Neural progenitor cell (in vitro differentiated cells): ENCODE results near the gene COQ10B. TPM values are rescaled to one million over a fixed set of nuclear protein-coding genes. Genes with fewer than 3 reads are reported as not detected.

Experiments used
- DNase-seq: peaks from one replicate; pipeline ENCODE4 v3.0.0-alpha.2; 2016; ENCODE audit warnings: low spot score
- H2AFZ ChIP-seq: fragments of 200-600 bp; sonication (generic); replicated peaks from 2 replicates; pipeline ENCODE4 v1.6.1; 2016; ENCODE audit warnings: antibody characterized with exemption
- H3F3A ChIP-seq: fragments of 200-600 bp; sonication (generic); 2 replicates; pipeline ENCODE4 v1.6.1; 2016; ENCODE audit warnings: antibody characterized with exemption, low read depth
- H3K27ac ChIP-seq: fragments of 200-600 bp; sonication (generic); 2 replicates; pipeline ENCODE4 v1.5.1; 2016; ENCODE audit warnings: mild to moderate bottlenecking
- H3K27me3 ChIP-seq: fragments of 200-600 bp; sonication (generic); 2 replicates; pipeline ENCODE4 v1.6.1; 2016; ENCODE audit warnings: mild to moderate bottlenecking, moderate library complexity
- H3K36me3 ChIP-seq: fragments of 200-600 bp; sonication (generic); 2 replicates; pipeline ENCODE4 v1.5.1; 2016
- H3K4me1 ChIP-seq: fragments of 200-600 bp; sonication (generic); 2 replicates; pipeline ENCODE4 v1.6.1; 2016; ENCODE audit warnings: mixed run types
- H3K4me2 ChIP-seq: fragments of 200-600 bp; sonication (generic); 2 replicates; pipeline ENCODE4 v1.6.1; 2016
- H3K4me3 ChIP-seq: fragments of 200-600 bp; sonication (generic); 2 replicates; pipeline ENCODE4 v1.5.1; 2016
- H3K79me2 ChIP-seq: fragments of 200-600 bp; sonication (generic); 2 replicates; pipeline ENCODE4 v1.6.1; 2016; ENCODE audit warnings: low read depth
- H3K9ac ChIP-seq: fragments of 200-600 bp; sonication (generic); 2 replicates; pipeline ENCODE4 v1.6.1; 2016
- H3K9me3 ChIP-seq: fragments of 200-600 bp; sonication (generic); 2 replicates; pipeline ENCODE4 v1.5.1; 2016; ENCODE audit warnings: low read depth
- H4K20me1 ChIP-seq: fragments of 200-600 bp; sonication (generic); 2 replicates; pipeline ENCODE4 v1.6.1; 2016; ENCODE audit warnings: low read depth
- H3K27ac Mint-ChIP-seq: 3 replicates; pipeline ENCODE4 v1.8.0; 2021; ENCODE audit warnings: mixed read lengths
- H3K27me3 Mint-ChIP-seq: 2 replicates; pipeline ENCODE4 v1.8.0; 2022; ENCODE audit warnings: low read depth, mild to moderate bottlenecking, inconsistent platforms, moderate library complexity, mixed read lengths; ENCODE audit not compliant: insufficient read depth
- H3K36me3 Mint-ChIP-seq: 3 replicates; pipeline ENCODE4 v1.8.0; 2021; ENCODE audit warnings: mixed read lengths
- H3K4me1 Mint-ChIP-seq: 3 replicates; pipeline ENCODE4 v1.8.0; 2021; ENCODE audit warnings: mixed read lengths
- H3K4me3 Mint-ChIP-seq: 3 replicates; pipeline ENCODE4 v1.8.0; 2021; ENCODE audit warnings: mild to moderate bottlenecking, moderate library complexity, mixed read lengths
- H3K9me3 Mint-ChIP-seq: 3 replicates; pipeline ENCODE4 v1.8.0; 2020; ENCODE audit warnings: mixed read lengths
- EZH2 ChIP-seq: fragments of 200-600 bp; sonication (generic); IDR thresholded peaks from 2 replicates; pipeline ENCODE4 v1.6.1; 2017; ENCODE audit warnings: antibody characterized with exemption, mild to moderate bottlenecking, moderate library complexity
- EZH2phosphoT487 ChIP-seq: fragments of 200-600 bp; sonication (generic); IDR thresholded peaks from 2 replicates; pipeline ENCODE4 v1.6.1; 2017; ENCODE audit warnings: antibody characterized with exemption
- total RNA-seq: library from RNA; depleted of rRNA; stranded (reverse); fragments of >200 nt; gene quantifications from 2 replicates; pipeline ENCODE4 v1.2.3, GENCODE V29; 2015; ENCODE audit warnings: low replicate concordance
- TF ChIP-seq, protein P1 (sequence below): fragments of 200-600 bp; sonication (generic); IDR thresholded peaks from 2 replicates; pipeline ENCODE4 v1.5.1; 2017; ENCODE audit warnings: antibody characterized with exemption, mild to moderate bottlenecking

Gene COQ10B
- total RNA-seq, 1 donor from 2014 or later = 20.1 TPM

DNA sequence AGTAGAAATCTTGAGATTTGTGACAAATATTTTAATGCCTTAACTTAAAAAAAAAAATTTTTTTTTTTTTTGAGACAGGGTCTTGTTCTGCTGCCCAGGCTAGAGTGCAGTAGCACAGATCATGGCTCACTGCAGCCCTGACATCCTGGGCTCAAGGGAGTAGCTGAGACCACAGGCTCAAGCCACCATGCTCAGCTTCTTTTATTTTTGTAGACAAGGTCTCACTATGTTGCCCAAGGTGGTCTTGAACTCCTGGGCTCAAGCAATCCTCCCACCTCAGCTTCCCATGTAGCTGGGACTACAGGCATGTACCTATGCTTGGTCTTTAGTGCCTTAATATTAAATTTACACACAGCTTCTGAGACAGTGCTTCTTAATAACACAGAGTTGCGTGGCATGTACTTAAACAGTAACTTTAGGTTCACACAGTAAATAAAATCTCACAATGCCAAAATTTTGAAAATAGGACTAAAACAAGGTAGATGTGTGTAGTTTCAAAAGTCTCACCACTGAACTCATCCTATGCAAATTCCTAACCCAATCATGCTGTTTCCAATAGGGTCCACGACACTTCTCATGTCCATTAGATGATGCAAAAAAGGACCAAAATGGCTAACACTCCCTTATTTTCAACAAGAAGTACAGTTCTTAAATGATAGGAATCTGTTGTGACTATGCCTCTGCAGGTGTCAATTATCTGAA, 42.2 kb downstream of the COQ10B start:
- peaks cover 92% of the 10 kb centered on the region for H3K79me2 ChIP-seq
- no peak overlapping the region for H3K27ac ChIP-seq
- H3K4me1 ChIP-seq = peaks cover 21% of the 10 kb centered on the region
- H3K36me3 ChIP-seq = peaks cover 54% of the 10 kb centered on the region
- H3F3A ChIP-seq = peaks cover 46% of the 10 kb centered on the region
- H3K4me1 Mint-ChIP-seq = peaks cover 27% of the 10 kb centered on the region
- H3K9me3 Mint-ChIP-seq = no peaks in the 10 kb centered on the region
- peaks cover 41% of the 10 kb centered on the region for H3K36me3 Mint-ChIP-seq
- H3K27me3 Mint-ChIP-seq = no peaks in the 10 kb centered on the region
- no peak overlapping the region for H3K9ac ChIP-seq
- H3K27ac Mint-ChIP-seq = no peak overlapping the region
- DNase-seq = no peak
- no peak for TF ChIP-seq EZH2
- TF ChIP-seq EZH2phosphoT487 = no peak
- TF ChIP-seq, protein P1, sequence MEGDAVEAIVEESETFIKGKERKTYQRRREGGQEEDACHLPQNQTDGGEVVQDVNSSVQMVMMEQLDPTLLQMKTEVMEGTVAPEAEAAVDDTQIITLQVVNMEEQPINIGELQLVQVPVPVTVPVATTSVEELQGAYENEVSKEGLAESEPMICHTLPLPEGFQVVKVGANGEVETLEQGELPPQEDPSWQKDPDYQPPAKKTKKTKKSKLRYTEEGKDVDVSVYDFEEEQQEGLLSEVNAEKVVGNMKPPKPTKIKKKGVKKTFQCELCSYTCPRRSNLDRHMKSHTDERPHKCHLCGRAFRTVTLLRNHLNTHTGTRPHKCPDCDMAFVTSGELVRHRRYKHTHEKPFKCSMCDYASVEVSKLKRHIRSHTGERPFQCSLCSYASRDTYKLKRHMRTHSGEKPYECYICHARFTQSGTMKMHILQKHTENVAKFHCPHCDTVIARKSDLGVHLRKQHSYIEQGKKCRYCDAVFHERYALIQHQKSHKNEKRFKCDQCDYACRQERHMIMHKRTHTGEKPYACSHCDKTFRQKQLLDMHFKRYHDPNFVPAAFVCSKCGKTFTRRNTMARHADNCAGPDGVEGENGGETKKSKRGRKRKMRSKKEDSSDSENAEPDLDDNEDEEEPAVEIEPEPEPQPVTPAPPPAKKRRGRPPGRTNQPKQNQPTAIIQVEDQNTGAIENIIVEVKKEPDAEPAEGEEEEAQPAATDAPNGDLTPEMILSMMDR = no peak
- H2AFZ ChIP-seq = no peak overlapping the region
- no peak overlapping the region for H3K4me2 ChIP-seq
- no peaks in the 10 kb centered on the region for H3K27me3 ChIP-seq
- H4K20me1 ChIP-seq = peaks cover 53% of the 10 kb centered on the region
- no peaks in the 10 kb centered on the region for H3K9me3 ChIP-seq
- H3K4me3 ChIP-seq = no peak overlapping the region
- no peak overlapping the region for H3K4me3 Mint-ChIP-seq

DNA sequence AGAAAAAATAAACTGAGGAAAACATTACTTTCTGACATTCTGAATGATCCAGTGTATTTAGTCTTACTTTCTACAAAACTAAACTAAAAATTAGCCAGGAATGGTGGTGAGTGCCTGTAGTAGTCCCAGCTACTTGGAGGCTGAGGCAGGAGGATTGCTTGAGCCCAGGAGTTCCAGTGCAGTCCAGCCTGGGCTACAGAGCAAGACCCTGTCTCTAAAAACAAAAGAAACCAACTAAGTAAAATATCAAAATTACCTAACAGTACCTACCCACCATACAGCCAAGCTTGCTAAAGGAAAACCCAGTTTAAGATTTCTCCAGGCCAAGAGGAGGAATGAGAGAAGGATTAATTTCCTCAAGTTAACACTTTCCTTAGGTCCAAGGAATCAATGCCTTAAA, 43.3 kb downstream of the COQ10B start:
- H3K9me3 ChIP-seq = no peaks in the 10 kb centered on the region
- H3K9me3 Mint-ChIP-seq = no peaks in the 10 kb centered on the region
- H2AFZ ChIP-seq = no peak overlapping the region
- peaks cover 30% of the 10 kb centered on the region for H3K4me1 ChIP-seq
- H3K27ac ChIP-seq = no peak overlapping the region
- TF ChIP-seq, protein P1 = no peak
- TF ChIP-seq EZH2 (no peak), EZH2phosphoT487 (no peak)
- H3K4me2 ChIP-seq = peak overlapping the region; percentile 94
- H3K27me3 Mint-ChIP-seq = no peaks in the 10 kb centered on the region
- peaks cover 41% of the 10 kb centered on the region for H3F3A ChIP-seq
- peak overlapping the region; percentile 29 for H3K4me3 Mint-ChIP-seq
- H3K36me3 Mint-ChIP-seq = peaks cover 38% of the 10 kb centered on the region
- no peaks in the 10 kb centered on the region for H3K27me3 ChIP-seq
- H3K27ac Mint-ChIP-seq = no peak overlapping the region
- no peak overlapping the region for H3K9ac ChIP-seq
- H4K20me1 ChIP-seq = peaks cover 58% of the 10 kb centered on the region
- H3K79me2 ChIP-seq = peaks cover 94% of the 10 kb centered on the region
- H3K36me3 ChIP-seq = peaks cover 55% of the 10 kb centered on the region
- DNase-seq = no peak
- H3K4me1 Mint-ChIP-seq = peaks cover 35% of the 10 kb centered on the region
- no peak overlapping the region for H3K4me3 ChIP-seq

- Histone ChIP-seq H3K9ac (peak overlapping the region; percentile 48), H3K9me3 (no peaks in the 10 kb centered on the region), H3K4me2 (peak overlapping the region; percentile 94), H3F3A (peaks cover 35% of the 10 kb centered on the region), H3K4me3 (peak overlapping the region; percentile 75), H3K36me3 (peaks cover 59% of the 10 kb centered on the region), H3K27me3 (no peaks in the 10 kb centered on the region), H4K20me1 (peaks cover 64% of the 10 kb centered on the region), H3K4me1 (peaks cover 36% of the 10 kb centered on the region), H2AFZ (no peak overlapping the region), H3K27ac (no peak overlapping the region), H3K79me2 (peaks cover 94% of the 10 kb centered on the region)
- Mint-ChIP-seq H3K4me1 (peaks cover 41% of the 10 kb centered on the region), H3K27me3 (no peaks in the 10 kb centered on the region), H3K4me3 (peak overlapping the region; percentile 97), H3K36me3 (peaks cover 40% of the 10 kb centered on the region), H3K27ac (no peak overlapping the region), H3K9me3 (no peaks in the 10 kb centered on the region)
- DNase-seq = no peak
- TF ChIP-seq EZH2phosphoT487 = no peak
- TF ChIP-seq, protein P1 = no peak
- no peak for TF ChIP-seq EZH2
Observed at GRCh38 chr2:197497326-197497725, 44.0 kb downstream of the COQ10B start.
